RKO (cell line): ENCODE results near the gene METAP1D.
"Not testable (repeated sequence)": the region's sequence is repeated elsewhere in the genome, so short reads cannot be mapped to it uniquely, and the experiment has no call there.

Source experiments
- DNase-seq: peaks from one replicate; pipeline ENCODE4 v3.0.0-alpha.2; 2016; ENCODE audit warnings: low spot score

The METAP1D gene

GRCh38 chr2:172048508-172049503 is 49.1 kb downstream of the METAP1D start:
- DNase-seq = no peak

- no peak for DNase-seq
Observed at GRCh38 chr2:172049567-172050120, 49.9 kb downstream of the METAP1D start.

DNA sequence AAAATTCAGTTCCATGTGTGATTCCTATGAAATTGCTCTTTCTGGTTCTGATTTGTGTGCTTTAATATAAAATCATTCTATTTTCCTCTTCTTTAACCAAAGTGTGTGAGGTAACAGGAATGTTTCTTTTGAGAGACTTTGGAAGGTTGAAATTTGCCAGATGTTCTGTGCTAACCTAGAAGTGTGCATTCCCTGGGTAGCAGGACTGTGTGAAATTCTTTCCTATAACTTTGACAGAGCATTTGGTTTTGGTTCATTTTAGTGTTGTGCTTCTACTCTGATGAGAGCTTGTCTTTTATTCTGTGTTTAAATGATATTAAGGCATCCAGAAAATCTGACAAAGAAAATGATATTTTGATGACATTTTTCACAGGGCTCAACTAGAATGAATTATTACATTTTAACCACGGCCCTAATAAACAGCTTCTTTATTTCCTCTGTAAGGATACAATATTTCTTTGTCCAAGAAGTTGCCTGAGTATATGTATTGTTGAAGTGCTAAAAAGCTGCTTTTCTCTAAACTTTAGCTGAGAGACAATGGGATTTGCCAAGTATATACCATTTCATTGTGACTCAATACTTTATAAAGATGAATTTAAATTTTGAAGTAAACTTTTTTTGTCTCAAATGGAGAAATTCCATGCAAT is 50.8 kb downstream of the METAP1D start:
- DNase-seq = no peak

GRCh38 chr2:172052000-172052983 is 52.5 kb downstream of the METAP1D start:
- DNase-seq = no peak

GRCh38 chr2:172053486-172053885 is 53.7 kb downstream of the METAP1D start:
- DNase-seq = no peak

GRCh38 chr2:172056293-172056692 is 56.5 kb downstream of the METAP1D start:
- no peak for DNase-seq

- DNase-seq = no peak
Observed at GRCh38 chr2:172058660-172059059, 58.9 kb downstream of the METAP1D start.

DNA sequence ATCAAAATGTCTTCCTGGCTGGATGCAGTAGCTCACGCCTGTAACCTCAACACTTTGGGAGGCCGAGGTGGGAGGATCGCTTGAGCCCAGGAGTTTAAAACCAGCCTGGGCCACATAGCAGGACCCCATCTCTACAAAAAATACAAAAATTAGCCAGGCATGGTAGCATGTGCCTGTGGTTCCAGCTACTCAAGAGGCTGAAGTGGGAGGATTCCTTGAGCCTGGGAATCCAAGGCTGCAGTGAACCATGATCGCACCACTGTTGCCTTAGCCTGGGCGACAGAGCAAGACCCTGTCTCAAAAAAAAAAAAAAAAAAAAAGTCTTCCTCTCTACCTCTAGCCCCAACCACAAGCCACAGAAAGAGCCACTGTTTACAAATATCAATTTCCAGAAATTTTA is 60.4 kb downstream of the METAP1D start:
- not testable (repeated sequence) for DNase-seq

- no peak for DNase-seq
Observed at GRCh38 chr2:172062402-172063004, 62.8 kb downstream of the METAP1D start.

DNA sequence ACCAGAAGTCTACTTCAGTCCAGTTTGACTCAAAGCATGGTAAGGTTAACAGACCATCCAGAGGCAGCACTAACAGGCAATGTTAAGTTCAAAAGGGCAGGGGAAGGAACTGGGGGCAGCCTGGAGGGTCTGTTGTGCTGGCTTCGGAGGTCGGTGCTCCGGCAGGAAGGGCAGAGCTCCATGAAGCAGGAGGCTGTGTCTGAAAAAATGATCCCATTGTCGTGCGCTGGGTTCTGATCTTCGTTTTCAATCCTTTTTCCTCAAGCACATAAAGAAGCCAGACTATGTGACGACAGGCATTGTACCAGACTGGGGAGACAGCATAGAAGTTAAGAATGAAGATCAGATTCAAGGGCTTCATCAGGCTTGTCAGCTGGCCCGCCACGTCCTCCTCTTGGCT is 63.7 kb downstream of the METAP1D start:
- DNase-seq = no peak

- no peak for DNase-seq
Observed at GRCh38 chr2:172065111-172065510, 65.4 kb downstream of the METAP1D start.

- DNase-seq = no peak
Observed at GRCh38 chr2:172066394-172066886, 66.7 kb downstream of the METAP1D start.

GRCh38 chr2:172067905-172068304 is 68.2 kb downstream of the METAP1D start:
- not testable (repeated sequence) for DNase-seq

DNA sequence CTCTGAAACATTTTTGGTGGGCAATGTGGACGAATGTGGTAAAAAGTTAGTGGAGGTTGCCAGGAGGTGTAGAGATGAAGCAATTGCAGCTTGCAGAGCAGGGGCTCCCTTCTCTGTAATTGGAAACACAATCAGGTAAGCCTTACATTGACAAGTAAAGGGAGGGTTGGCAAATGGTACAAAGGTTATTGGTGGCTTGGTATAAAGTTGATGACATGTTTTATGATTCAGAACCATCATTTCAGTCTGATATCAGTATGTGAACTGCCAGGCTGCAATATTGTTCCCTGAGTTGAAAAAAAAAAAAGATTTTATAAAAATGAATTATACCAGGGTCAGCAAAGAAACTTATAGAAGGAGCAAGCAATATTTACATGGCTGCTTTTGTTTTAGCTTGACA is 71.2 kb downstream of the METAP1D start:
- DNase-seq = no peak

GRCh38 chr2:172072303-172072702 is 72.5 kb downstream of the METAP1D start:
- no peak for DNase-seq

- DNase-seq = no peak
Observed at GRCh38 chr2:172072706-172073105, 73.0 kb downstream of the METAP1D start.

- no peak for DNase-seq
Observed at GRCh38 chr2:172073518-172073917, 73.8 kb downstream of the METAP1D start.

GRCh38 chr2:172074254-172074653 is 74.5 kb downstream of the METAP1D start:
- no peak for DNase-seq

GRCh38 chr2:172079416-172079815 is 79.7 kb downstream of the METAP1D start:
- no peak for DNase-seq

DNA sequence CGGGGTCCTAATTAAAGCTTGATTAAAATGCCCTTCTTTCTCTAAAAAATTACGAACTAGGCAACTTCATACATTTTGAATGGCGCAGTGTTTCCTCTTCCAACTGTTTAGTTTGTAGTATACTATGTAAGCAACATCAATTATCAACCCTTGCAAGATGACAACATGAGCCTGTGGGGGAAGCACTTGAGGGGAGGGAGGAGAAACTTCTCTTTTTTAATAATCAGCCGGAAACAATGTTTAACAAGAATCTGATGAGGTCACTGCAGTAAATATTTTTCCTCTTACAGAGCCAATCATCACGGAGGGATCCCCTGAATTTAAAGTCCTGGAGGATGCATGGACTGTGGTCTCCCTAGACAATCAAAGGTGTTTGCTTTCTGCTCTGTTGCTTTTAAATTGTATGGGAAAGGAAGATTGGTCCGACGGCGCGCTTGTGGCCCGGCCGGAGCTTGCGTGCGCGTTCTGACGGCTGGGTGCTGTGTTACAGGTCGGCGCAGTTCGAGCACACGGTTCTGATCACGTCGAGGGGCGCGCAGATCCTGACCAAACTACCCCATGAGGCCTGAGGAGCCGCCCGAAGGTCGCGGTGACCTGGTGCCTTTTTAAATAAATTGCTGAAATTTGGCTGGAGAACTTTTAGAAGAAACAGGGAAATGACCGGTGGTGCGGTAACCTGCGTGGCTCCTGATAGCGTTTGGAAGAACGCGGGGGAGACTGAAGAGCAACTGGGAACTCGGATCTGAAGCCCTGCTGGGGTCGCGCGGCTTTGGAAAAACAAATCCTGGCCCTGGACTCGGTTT is 80.3 kb downstream of the METAP1D start:
- DNase-seq = no peak
